Measurements from ENCODE around the gene DLG5. TPM values are rescaled to one million over a fixed set of nuclear protein-coding genes. Genes with fewer than 3 reads are reported as not detected.

DLG5 gene
- total and polyA plus RNA-seq, 9 of the 15 experiments (the other 6 are each of a cell fraction or from before 2014, with no cell fraction given) = 1.4 to 26.8 (median 11.2) TPM

GRCh38 chr10:77784856-77785255, 141.7 kb downstream of the DLG5 start (continued):
- TF ChIP-seq, protein P1, sequence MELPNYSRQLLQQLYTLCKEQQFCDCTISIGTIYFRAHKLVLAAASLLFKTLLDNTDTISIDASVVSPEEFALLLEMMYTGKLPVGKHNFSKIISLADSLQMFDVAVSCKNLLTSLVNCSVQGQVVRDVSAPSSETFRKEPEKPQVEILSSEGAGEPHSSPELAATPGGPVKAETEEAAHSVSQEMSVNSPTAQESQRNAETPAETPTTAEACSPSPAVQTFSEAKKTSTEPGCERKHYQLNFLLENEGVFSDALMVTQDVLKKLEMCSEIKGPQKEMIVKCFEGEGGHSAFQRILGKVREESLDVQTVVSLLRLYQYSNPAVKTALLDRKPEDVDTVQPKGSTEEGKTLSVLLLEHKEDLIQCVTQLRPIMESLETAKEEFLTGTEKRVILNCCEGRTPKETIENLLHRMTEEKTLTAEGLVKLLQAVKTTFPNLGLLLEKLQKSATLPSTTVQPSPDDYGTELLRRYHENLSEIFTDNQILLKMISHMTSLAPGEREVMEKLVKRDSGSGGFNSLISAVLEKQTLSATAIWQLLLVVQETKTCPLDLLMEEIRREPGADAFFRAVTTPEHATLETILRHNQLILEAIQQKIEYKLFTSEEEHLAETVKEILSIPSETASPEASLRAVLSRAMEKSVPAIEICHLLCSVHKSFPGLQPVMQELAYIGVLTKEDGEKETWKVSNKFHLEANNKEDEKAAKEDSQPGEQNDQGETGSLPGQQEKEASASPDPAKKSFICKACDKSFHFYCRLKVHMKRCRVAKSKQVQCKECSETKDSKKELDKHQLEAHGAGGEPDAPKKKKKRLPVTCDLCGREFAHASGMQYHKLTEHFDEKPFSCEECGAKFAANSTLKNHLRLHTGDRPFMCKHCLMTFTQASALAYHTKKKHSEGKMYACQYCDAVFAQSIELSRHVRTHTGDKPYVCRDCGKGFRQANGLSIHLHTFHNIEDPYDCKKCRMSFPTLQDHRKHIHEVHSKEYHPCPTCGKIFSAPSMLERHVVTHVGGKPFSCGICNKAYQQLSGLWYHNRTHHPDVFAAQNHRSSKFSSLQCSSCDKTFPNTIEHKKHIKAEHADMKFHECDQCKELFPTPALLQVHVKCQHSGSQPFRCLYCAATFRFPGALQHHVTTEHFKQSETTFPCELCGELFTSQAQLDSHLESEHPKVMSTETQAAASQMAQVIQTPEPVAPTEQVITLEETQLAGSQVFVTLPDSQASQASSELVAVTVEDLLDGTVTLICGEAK (IDR thresholded peaks at IDR 0.05) = no peak
- TF ChIP-seq, protein P1 (CRISPR knock-in tag; IDR thresholded peaks at IDR 0.05) = no peak
- TF ChIP-seq IRF9 (tag; IDR thresholded peaks at IDR 0.05) = no peak
- TF ChIP-seq PHB2 (IDR thresholded peaks at IDR 0.05; ENCODE audit: low read depth) = no peak
- TF ChIP-seq, protein P2, sequence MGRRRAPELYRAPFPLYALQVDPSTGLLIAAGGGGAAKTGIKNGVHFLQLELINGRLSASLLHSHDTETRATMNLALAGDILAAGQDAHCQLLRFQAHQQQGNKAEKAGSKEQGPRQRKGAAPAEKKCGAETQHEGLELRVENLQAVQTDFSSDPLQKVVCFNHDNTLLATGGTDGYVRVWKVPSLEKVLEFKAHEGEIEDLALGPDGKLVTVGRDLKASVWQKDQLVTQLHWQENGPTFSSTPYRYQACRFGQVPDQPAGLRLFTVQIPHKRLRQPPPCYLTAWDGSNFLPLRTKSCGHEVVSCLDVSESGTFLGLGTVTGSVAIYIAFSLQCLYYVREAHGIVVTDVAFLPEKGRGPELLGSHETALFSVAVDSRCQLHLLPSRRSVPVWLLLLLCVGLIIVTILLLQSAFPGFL (CRISPR knock-in tag; IDR thresholded peaks at IDR 0.05) = no peak
- no peak for TF ChIP-seq HDAC8 (tag; IDR thresholded peaks at IDR 0.05)
- TF ChIP-seq, protein P3, sequence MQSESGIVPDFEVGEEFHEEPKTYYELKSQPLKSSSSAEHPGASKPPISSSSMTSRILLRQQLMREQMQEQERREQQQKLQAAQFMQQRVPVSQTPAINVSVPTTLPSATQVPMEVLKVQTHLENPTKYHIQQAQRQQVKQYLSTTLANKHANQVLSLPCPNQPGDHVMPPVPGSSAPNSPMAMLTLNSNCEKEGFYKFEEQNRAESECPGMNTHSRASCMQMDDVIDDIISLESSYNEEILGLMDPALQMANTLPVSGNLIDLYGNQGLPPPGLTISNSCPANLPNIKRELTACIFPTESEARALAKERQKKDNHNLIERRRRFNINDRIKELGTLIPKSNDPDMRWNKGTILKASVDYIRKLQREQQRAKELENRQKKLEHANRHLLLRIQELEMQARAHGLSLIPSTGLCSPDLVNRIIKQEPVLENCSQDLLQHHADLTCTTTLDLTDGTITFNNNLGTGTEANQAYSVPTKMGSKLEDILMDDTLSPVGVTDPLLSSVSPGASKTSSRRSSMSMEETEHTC (IDR thresholded peaks at IDR 0.05) = no peak
- no peak for TF ChIP-seq U2AF1 (optimal IDR thresholded peaks at IDR 0.05; ENCODE audit: low read depth, low read length)
